ENCODE measurements around the gene CHKA. TPM values are rescaled to one million over a fixed set of nuclear protein-coding genes. Genes with fewer than 3 reads are reported as not detected.

The CHKA gene
- total and polyA plus RNA-seq, 2 of the 8 experiments (the other 6 are each of a cell fraction or from before 2014, with no cell fraction given): 61.2 to 86.6 TPM

DNA sequence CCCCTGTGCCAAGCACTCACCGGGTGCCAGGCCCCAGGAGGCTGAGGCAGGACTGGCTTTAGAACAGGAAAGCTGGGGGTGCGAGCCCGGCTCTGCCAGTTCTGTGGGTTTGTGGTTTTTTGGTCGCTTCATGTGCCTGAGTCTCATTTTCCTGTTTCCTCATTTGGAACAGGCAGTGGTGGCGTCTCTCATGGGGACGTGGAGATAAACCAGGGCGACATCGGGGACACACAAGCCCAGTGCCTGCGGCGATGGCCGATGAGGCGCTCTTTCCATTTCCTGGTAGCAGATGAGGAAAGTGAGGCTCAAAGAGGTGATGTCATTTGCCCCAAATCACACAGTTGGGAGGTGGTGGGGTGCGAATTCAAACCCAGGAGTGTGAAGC, 20.8 kb upstream of the CHKA start:
- no peak overlapping the region for H3K27ac ChIP-seq (ENCODE audit: low read depth, low read length)
- H3K4me2 ChIP-seq (ENCODE audit: insufficient read depth in 1 of 2, low read depth in 2 of 2, low read length in 2 of 2): no peak overlapping the region
- no peak overlapping the region for H2BK5ac ChIP-seq (ENCODE audit: low read depth, low read length)
- no peak overlapping the region for H4K91ac ChIP-seq (replicated peaks; ENCODE audit: insufficient read length, low read length)
- H3K9ac ChIP-seq (replicated peaks in 1 of 4; ENCODE audit: extremely low read depth in 1 of 4, low read depth in 3 of 4, low read length in 3 of 4): no peak overlapping the region
- H3K79me1 ChIP-seq (ENCODE audit: low read depth, low read length): no peaks in the 10 kb centered on the region; the same call in 1 of the 2 replicates
- H3K9me3 ChIP-seq (ENCODE audit: insufficient read depth in 2 of 2, low read depth in 1 of 2, low read length in 1 of 2): no peaks in the 10 kb centered on the region
- no peak overlapping the region for H3K4me3 ChIP-seq (ENCODE audit: extremely low read depth in 1 of 4, insufficient read depth in 2 of 4, low read depth in 3 of 4, low read length in 4 of 4)
- no peak overlapping the region for H3K23ac ChIP-seq (ENCODE audit: insufficient read length)
- WGBS, 2 experiments (ENCODE audit: extremely low coverage in 1 of 2, insufficient coverage in 1 of 2, insufficient read length in 1 of 2, insufficient replicate concordance in 2 of 2, low coverage in 1 of 2, low lambda C conversion rate in 2 of 2, missing lambda C conversion rate in 1 of 2): 92% methylated on average over 13 of the region's 13 CpGs; no CpG with 5 or more reads in 1 of the 2 experiments
- no peak overlapping the region for H4K8ac ChIP-seq (ENCODE audit: extremely low read depth, insufficient read depth, low read length)
- no peaks in the 10 kb centered on the region for H3K4me1 ChIP-seq (replicated peaks in 1 of 4; ENCODE audit: control insufficient read depth in 3 of 4, insufficient read depth in 4 of 4, low read length in 3 of 4)
- no peak overlapping the region for H3K4ac ChIP-seq (replicated peaks; ENCODE audit: insufficient read length, low read depth, low read length)
- no peak overlapping the region for H3K18ac ChIP-seq (ENCODE audit: extremely low read depth, low read length)
- DNase-seq (ENCODE audit: low read depth in 1 of 2, low spot score in 2 of 2): no peak
- H2BK120ac ChIP-seq (replicated peaks; ENCODE audit: low read depth, low read length): no peak overlapping the region
- ChIA-PET POLR2A (ENCODE audit: partially characterized antibody) (interaction anchor here (1.2 kb wide), 1 partner anchor 21 kb away, joined by 4 read pairs; no protein-coding TSS in a partner anchor), CTCF (ENCODE audit: partially characterized antibody) (no interaction called here)
- H2BK20ac ChIP-seq (ENCODE audit: low read length): no peak overlapping the region
- no peaks in the 10 kb centered on the region for H3K36me3 ChIP-seq (ENCODE audit: control insufficient read depth in 2 of 4, insufficient read depth in 4 of 4, low read length in 3 of 4)
- H2BK15ac ChIP-seq (ENCODE audit: low read length): no peak overlapping the region
- H2BK12ac ChIP-seq (ENCODE audit: low read depth, low read length): no peak overlapping the region
- no peaks in the 10 kb centered on the region for H3K79me2 ChIP-seq (ENCODE audit: control insufficient read depth in 1 of 2, insufficient read depth in 2 of 2, low read length in 2 of 2)
- H2AFZ ChIP-seq (ENCODE audit: low read length): no peak overlapping the region
- no peaks in the 10 kb centered on the region for H3K27me3 ChIP-seq (replicated peaks in 1 of 4; ENCODE audit: control insufficient read depth in 3 of 4, extremely low read depth in 1 of 4, insufficient read depth in 3 of 4, low read length in 3 of 4)
- no peaks in the 10 kb centered on the region for H3K23me2 ChIP-seq (ENCODE audit: low read depth, low read length)
- H3K14ac ChIP-seq (ENCODE audit: insufficient read length): no peak overlapping the region
- H2AK5ac ChIP-seq (ENCODE audit: low read depth, low read length): no peak overlapping the region
- no peak overlapping the region for H3K56ac ChIP-seq (replicated peaks; ENCODE audit: insufficient read length, low read depth, low read length)
- no peak for FAIRE-seq
- H4K5ac ChIP-seq (ENCODE audit: insufficient read length, low read depth, low read length): no peak overlapping the region
- no peaks in the 10 kb centered on the region for H4K20me1 ChIP-seq (replicated peaks in 1 of 2; ENCODE audit: control insufficient read depth in 1 of 2, insufficient read depth in 2 of 2, low read length in 2 of 2)
- no peak for TF ChIP-seq CTBP2 (IDR thresholded peaks at IDR 0.05; ENCODE audit: borderline replicate concordance, insufficient read depth, insufficient read length, low read length)
- TF ChIP-seq ASH2L (IDR thresholded peaks at IDR 0.05; ENCODE audit: low read length): no peak
- no peak for TF ChIP-seq POLR2AphosphoS5 (IDR thresholded peaks at IDR 0.05; ENCODE audit: low read depth, low read length)
- TF ChIP-seq, protein P1, sequence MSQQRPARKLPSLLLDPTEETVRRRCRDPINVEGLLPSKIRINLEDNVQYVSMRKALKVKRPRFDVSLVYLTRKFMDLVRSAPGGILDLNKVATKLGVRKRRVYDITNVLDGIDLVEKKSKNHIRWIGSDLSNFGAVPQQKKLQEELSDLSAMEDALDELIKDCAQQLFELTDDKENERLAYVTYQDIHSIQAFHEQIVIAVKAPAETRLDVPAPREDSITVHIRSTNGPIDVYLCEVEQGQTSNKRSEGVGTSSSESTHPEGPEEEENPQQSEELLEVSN (IDR thresholded peaks at IDR 0.05): no peak
- no peak for TF ChIP-seq EP300 (IDR thresholded peaks at IDR 0.05; ENCODE audit: borderline replicate concordance in 1 of 2, low read depth in 2 of 2, low read length in 2 of 2)
- no peak for TF ChIP-seq RXRA (IDR thresholded peaks at IDR 0.05; ENCODE audit: insufficient read depth, low read depth, low read length)
- TF ChIP-seq, protein P2, sequence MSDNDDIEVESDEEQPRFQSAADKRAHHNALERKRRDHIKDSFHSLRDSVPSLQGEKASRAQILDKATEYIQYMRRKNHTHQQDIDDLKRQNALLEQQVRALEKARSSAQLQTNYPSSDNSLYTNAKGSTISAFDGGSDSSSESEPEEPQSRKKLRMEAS (IDR thresholded peaks at IDR 0.05): no peak
- no peak for TF ChIP-seq CEBPB (IDR thresholded peaks at IDR 0.05; ENCODE audit: low read depth, low read length)
- TF ChIP-seq, protein P3, sequence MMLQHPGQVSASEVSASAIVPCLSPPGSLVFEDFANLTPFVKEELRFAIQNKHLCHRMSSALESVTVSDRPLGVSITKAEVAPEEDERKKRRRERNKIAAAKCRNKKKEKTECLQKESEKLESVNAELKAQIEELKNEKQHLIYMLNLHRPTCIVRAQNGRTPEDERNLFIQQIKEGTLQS (IDR thresholded peaks at IDR 0.05; ENCODE audit: insufficient read depth, low read depth, low read length): no peak
- TF ChIP-seq GABPA (IDR thresholded peaks at IDR 0.05; ENCODE audit: borderline replicate concordance, insufficient read depth, low read length): no peak
- TF ChIP-seq SP4 (IDR thresholded peaks at IDR 0.05; ENCODE audit: low read length): no peak
- no peak for TF ChIP-seq TAF7 (optimal IDR thresholded peaks at IDR 0.05; ENCODE audit: borderline replicate concordance, low read depth, low read length)
- no peak for TF ChIP-seq CBX5 (IDR thresholded peaks at IDR 0.05; ENCODE audit: low read depth, low read length)

Data from H1 (cell line).